Measurements from ENCODE around the gene TEX9.

DNA sequence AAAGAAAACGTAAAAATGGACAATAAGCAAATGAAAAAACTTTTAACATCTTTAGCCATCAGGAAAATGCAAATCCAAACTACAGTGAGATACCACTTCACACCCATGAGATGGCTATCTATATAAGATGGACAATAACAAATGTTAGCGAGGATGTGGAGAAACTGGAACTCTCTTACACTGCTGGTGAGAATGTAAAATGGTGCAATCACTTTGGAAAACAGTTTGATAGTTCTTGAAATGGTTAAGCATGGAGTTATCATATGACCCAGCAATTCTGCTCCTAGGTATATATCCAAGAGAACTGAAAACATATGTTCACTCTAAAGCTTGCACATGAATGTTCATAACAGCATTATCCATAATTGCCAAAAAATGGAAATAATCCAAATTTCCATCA lies 21.3 kb upstream of the TEX9 start:
- TF ChIP-seq, protein P1, sequence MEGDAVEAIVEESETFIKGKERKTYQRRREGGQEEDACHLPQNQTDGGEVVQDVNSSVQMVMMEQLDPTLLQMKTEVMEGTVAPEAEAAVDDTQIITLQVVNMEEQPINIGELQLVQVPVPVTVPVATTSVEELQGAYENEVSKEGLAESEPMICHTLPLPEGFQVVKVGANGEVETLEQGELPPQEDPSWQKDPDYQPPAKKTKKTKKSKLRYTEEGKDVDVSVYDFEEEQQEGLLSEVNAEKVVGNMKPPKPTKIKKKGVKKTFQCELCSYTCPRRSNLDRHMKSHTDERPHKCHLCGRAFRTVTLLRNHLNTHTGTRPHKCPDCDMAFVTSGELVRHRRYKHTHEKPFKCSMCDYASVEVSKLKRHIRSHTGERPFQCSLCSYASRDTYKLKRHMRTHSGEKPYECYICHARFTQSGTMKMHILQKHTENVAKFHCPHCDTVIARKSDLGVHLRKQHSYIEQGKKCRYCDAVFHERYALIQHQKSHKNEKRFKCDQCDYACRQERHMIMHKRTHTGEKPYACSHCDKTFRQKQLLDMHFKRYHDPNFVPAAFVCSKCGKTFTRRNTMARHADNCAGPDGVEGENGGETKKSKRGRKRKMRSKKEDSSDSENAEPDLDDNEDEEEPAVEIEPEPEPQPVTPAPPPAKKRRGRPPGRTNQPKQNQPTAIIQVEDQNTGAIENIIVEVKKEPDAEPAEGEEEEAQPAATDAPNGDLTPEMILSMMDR (IDR thresholded peaks at IDR 0.05): no peak
- TF ChIP-seq, protein P2, sequence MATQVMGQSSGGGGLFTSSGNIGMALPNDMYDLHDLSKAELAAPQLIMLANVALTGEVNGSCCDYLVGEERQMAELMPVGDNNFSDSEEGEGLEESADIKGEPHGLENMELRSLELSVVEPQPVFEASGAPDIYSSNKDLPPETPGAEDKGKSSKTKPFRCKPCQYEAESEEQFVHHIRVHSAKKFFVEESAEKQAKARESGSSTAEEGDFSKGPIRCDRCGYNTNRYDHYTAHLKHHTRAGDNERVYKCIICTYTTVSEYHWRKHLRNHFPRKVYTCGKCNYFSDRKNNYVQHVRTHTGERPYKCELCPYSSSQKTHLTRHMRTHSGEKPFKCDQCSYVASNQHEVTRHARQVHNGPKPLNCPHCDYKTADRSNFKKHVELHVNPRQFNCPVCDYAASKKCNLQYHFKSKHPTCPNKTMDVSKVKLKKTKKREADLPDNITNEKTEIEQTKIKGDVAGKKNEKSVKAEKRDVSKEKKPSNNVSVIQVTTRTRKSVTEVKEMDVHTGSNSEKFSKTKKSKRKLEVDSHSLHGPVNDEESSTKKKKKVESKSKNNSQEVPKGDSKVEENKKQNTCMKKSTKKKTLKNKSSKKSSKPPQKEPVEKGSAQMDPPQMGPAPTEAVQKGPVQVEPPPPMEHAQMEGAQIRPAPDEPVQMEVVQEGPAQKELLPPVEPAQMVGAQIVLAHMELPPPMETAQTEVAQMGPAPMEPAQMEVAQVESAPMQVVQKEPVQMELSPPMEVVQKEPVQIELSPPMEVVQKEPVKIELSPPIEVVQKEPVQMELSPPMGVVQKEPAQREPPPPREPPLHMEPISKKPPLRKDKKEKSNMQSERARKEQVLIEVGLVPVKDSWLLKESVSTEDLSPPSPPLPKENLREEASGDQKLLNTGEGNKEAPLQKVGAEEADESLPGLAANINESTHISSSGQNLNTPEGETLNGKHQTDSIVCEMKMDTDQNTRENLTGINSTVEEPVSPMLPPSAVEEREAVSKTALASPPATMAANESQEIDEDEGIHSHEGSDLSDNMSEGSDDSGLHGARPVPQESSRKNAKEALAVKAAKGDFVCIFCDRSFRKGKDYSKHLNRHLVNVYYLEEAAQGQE (IDR thresholded peaks at IDR 0.05; ENCODE audit: insufficient read depth in 1 of 2, low read depth in 2 of 2, low read length in 1 of 2): no peak
- TF ChIP-seq SIN3A (IDR thresholded peaks at IDR 0.05; ENCODE audit: borderline replicate concordance, insufficient read depth, low read depth, low read length) (no peak), POLR2AphosphoS5 (IDR thresholded peaks at IDR 0.05; ENCODE audit: low read depth, low read length) (no peak), TCF7L2 (IDR thresholded peaks at IDR 0.05; ENCODE audit: low read depth, low read length) (no peak)

Data from Panc1 (cell line).